Right lobe of liver (tissue), 6 donors: Measurements from ENCODE around the gene LSP1. TPM values are rescaled to one million over a fixed set of nuclear protein-coding genes. Genes with fewer than 3 reads are reported as not detected.
A peak's percentile ranks its signal among the peaks of the same experiment; 100 is the strongest.

Experiments
- ATAC-seq, 4 donors: fragments of 200-7000 bp; cut with Tn5 transposase; one replicate each; pipeline ENCODE4 v1.9.1; 2020; ENCODE audit warnings: mild to moderate bottlenecking in 4 of 4, moderate library complexity in 4 of 4
- DNase-seq, 3 donors: peaks; one replicate each; pipeline ENCODE4 v3.0.0-alpha.2; 2020
- H3K27ac ChIP-seq, 3 donors: fragments of 200-600 bp; one replicate each; pipeline ENCODE4 v1.8.0; 2022
- H3K27me3 ChIP-seq, 2 donors: fragments of 200-600 bp; one replicate each; pipeline ENCODE4 v1.8.0; 2022
- H3K36me3 ChIP-seq, 4 donors: fragments of 200-600 bp; sonication (generic) in 1 of 4; one replicate each; pipeline versions ENCODE4 v1.5.1 to v1.8.0; 2017 to 2022; ENCODE audit warnings: control low read depth in 1 of 4
- H3K4me1 ChIP-seq, 4 donors: fragments of 200-600 bp; sonication (generic) in 1 of 4; one replicate each; pipeline versions ENCODE4 v1.5.1 to v1.8.0; 2017 to 2022; ENCODE audit warnings: control low read depth in 1 of 4
- H3K4me3 ChIP-seq, 3 donors: fragments of 200-600 bp; one replicate each; pipeline ENCODE4 v1.8.0; 2022
- H3K9me3 ChIP-seq, 4 donors: fragments of 200-600 bp; sonication (generic) in 1 of 4; one replicate each; pipeline versions ENCODE4 v1.5.1 to v1.8.0; 2017 to 2022; ENCODE audit warnings: control low read depth in 1 of 4
- POLR2A ChIP-seq: fragments of 450-650 bp; IDR thresholded peaks from one replicate; pipeline ENCODE4 v1.6.1; 2017; ENCODE audit warnings: antibody characterized with exemption, mild to moderate bottlenecking
- WGBS: methylation state at CpG from one replicate; pipeline ENCODE4 v1.1.6; 2018; ENCODE audit warnings: low coverage, low lambda C conversion rate; ENCODE audit not compliant: insufficient coverage; ENCODE audit errors: missing lambda C conversion rate; 5-methylcytosine and 5-hydroxymethylcytosine counted together
- intact Hi-C, 2 donors: fragments of 100-400 bp; cut with DNase I; formaldehyde crosslinking; loops; one replicate each; pipeline versions ENCODE4 v1.11.2 to v1.14.1; 2022
- total RNA-seq, 6 experiments: library from RNA; depleted of rRNA in 2 of 6; stranded (reverse); fragments of >200 nt in 2 of 6; fragmentation: NEBNext Ultra II Directional in 3 of 6; extraction: Animal tissue kit (Norgen Biotek cat#: 25700) in 3 of 6; gene quantifications; one replicate each; pipeline versions ENCODE4 v1.1.0 to v1.2.4, GENCODE V29; 2016 to 2023
- TF ChIP-seq, protein P1 (sequence below), 4 donors: fragments of 200-600 bp in 3 of 4; fragments of 450-650 bp in 1 of 4; IDR thresholded peaks; one replicate each; pipeline versions ENCODE4 v1.5.1 to v1.8.0; 2016 to 2022; ENCODE audit warnings: antibody characterized with exemption in 4 of 4, mild to moderate bottlenecking in 2 of 4
- donor health status: DM: no; HTN: yes; CAD: no.
- donor health status: DM: no; HTN: no; CAD: no.
- donor health status: DM: no; HTN: no; CAD: no.
- donor health status: DM: no; HTN: yes; CAD: no.
- donor health status: DM: no; HTN: yes; CAD: no.

Gene LSP1
- total RNA-seq, 6 experiments from 2014 or later, result 2.3 to 20.6 (median 8.8) TPM

DNA sequence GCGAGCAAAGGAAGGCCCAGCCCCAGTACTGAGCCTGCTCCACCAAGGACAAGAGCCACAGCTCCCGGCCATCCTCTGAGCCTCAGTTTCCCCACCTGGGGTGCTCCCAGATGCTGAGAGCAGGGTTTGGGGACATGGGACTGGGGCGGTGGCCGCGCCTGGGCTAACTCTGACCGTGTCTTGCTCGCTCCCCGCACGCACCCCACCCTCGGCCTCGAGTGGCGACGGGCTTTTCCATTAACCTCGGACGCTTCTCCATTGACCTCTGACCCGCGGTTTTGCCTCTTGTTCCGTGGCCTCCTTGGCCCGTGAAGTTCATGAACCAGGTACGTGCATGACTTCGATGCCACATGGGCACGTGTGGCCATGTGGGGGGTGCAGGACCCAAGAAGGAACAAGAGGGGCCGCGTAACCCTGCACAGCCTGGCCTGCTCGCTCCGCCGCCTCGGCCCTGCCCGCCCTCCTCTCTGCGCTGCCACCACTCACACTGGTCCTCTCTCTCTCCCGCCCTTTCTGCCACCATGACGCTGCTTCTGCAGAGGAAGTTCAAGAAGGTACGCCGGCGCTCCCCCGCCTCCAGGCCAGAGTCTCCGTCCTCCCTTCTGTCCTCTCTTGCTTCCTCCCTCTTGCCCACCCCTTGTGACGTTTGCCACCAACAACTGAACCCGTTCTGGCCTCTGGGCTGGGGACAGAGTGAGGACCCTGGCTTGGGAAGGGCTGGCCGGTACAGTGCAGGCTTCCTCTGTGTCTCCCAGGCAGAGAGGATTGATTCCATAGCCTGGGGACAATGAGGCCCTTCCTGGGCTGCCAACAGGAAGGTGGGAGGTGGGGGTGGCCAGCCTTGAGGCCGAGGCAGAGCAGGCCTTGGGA is 73.5 kb downstream of the LSP1 start:
- no peaks in the 10 kb centered on the region for H3K27me3 ChIP-seq
- no peak overlapping the region for H3K4me3 ChIP-seq
- ATAC-seq (no peak), DNase-seq (peak in 1 of 3 donors; percentile 45)
- intact Hi-C loops, result no loop called here
- H3K36me3 ChIP-seq, result no peaks in the 10 kb centered on the region
- TF ChIP-seq, protein P1, sequence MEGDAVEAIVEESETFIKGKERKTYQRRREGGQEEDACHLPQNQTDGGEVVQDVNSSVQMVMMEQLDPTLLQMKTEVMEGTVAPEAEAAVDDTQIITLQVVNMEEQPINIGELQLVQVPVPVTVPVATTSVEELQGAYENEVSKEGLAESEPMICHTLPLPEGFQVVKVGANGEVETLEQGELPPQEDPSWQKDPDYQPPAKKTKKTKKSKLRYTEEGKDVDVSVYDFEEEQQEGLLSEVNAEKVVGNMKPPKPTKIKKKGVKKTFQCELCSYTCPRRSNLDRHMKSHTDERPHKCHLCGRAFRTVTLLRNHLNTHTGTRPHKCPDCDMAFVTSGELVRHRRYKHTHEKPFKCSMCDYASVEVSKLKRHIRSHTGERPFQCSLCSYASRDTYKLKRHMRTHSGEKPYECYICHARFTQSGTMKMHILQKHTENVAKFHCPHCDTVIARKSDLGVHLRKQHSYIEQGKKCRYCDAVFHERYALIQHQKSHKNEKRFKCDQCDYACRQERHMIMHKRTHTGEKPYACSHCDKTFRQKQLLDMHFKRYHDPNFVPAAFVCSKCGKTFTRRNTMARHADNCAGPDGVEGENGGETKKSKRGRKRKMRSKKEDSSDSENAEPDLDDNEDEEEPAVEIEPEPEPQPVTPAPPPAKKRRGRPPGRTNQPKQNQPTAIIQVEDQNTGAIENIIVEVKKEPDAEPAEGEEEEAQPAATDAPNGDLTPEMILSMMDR (IDR thresholded peaks at IDR 0.05), result no peak
- no peak for TF ChIP-seq POLR2A
- no peaks in the 10 kb centered on the region for H3K9me3 ChIP-seq
- H3K27ac ChIP-seq, result no peak overlapping the region
- 60% methylated on average over 16 of the region's 41 CpGs for WGBS
- H3K4me1 ChIP-seq, result no peaks in the 10 kb centered on the region

DNA sequence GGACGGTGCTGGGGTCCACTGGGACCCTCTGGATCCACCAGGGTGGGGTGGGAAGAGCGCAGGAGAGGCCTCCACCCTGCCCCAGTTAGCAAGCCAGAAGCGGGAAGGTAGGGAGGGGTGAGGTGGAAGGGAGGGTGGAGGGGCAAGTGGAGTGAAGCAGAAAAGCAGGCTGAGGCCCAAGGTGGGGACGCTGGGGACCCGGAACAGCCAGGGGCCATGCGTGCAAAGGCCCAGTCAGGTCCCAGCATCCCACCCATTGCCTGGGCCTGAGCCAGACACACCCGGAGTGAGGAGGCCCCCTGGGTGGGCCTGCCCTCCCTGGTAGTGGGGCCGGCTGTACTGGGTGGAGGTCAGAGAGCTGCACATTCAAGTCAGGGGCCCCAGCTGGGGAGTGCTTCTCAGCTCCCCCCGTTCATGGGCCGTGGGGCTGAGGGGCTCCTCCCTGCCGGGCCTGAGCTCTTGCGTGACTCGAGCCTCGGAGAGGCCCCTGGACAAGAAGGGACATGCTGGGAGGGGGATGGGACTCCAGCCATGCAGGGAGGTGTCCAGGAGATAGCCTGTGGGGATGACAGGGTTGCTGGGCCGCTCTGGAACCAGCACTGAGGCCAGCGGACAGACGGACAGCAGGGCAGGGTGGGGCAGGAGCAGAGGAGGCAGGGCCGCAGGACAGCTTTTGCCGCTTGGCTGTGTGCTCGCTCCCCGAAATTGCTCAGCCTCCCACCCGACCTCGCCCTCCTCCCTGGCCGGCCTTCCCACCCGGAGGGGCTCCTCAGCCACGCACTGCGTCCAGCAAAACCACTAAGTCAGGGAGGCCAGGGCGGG is 74.4 kb downstream of the LSP1 start:
- ATAC-seq, result no peak
- 61% methylated on average over 5 of the region's 28 CpGs for WGBS
- intact Hi-C loops, result no loop called here

DNA sequence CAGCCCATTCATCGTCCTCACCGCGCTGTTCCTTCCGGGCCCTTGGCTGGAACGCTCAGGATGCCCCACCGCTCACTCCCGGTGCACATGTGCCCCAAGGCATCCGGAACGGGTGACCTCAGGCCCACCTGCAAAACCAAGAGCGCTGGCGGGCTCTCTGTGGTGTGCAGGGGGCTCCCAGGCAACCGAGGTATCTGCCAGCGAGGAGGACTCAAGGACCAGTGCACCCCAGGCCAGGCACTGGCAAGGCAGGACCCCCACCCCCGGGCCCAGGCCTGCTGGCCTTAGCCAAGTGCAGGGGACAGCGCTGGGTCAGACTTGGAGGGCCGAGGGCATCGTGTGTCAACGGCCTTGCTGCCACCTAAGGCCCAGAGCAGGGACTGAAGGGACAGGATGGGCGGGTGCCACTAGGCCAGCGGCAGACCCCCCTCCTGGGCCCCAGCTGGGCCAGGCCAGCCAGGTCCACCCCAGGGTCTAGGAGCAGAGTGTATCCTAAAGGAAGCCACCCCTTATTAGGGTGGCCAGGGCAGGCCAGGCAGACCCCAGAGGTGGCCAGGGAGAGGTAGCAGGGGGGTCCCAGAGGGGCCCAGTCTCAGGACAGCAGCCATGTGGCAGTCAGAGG is 75.1 kb downstream of the LSP1 start:
- H3K27ac ChIP-seq, result no peak overlapping the region

More for the DNA sequence above, 74.4 kb downstream of the LSP1 start:
- DNase-seq, result peak in 2 of 3 donors; percentile 11 to 47
- Histone ChIP-seq H3K4me1 (no peaks in the 10 kb centered on the region), H3K27ac (no peak overlapping the region), H3K27me3 (no peaks in the 10 kb centered on the region), H3K36me3 (no peaks in the 10 kb centered on the region), H3K4me3 (no peak overlapping the region), H3K9me3 (no peaks in the 10 kb centered on the region)
- no peak for TF ChIP-seq POLR2A
- TF ChIP-seq, protein P1 (IDR thresholded peaks at IDR 0.05), result no peak

DNA sequence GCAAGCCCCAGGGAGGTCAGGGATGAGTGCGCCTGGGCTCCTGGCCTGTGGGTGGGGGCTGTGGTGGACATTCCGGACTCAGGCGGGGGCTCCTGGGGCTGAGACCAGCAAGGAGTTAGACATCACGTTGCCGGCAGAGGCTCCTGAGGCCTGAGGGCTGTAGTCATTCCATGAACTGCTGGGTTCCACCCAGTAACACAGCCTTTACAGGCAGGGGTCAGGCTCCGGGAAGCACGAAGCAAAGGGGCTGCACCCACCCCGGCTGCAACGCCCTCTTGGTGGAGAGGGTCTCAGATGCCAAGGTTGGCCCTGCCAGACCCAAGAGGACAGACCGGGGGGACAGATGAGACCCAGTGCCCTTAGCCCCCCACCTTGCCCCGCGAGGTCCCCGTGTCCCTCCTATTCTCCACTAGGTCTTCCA is 75.6 kb downstream of the LSP1 start:
- no peaks in the 10 kb centered on the region for H3K27me3 ChIP-seq
- H3K36me3 ChIP-seq, result no peaks in the 10 kb centered on the region
- WGBS, result 70% methylated on average over 2 of the region's 13 CpGs
- peak in 2 of 3 donors; percentile 7 to 41 for DNase-seq
- no peaks in the 10 kb centered on the region for H3K9me3 ChIP-seq
- TF ChIP-seq POLR2A, result no peak
- TF ChIP-seq, protein P1 (IDR thresholded peaks at IDR 0.05), result no peak
- no peak for ATAC-seq
- intact Hi-C loops, result no loop called here
- H3K4me1 ChIP-seq, result no peaks in the 10 kb centered on the region
- no peak overlapping the region for H3K4me3 ChIP-seq
- H3K27ac ChIP-seq, result no peak overlapping the region

More for the DNA sequence above, 75.1 kb downstream of the LSP1 start:
- TF ChIP-seq, protein P1 (IDR thresholded peaks at IDR 0.05), result no peak
- TF ChIP-seq POLR2A, result no peak
- WGBS, result 83% methylated on average over 4 of the region's 20 CpGs
- no peaks in the 10 kb centered on the region for H3K36me3 ChIP-seq
- no peaks in the 10 kb centered on the region for H3K27me3 ChIP-seq
- ATAC-seq, result peak in 1 of 4 donors; percentile 5
- peak in 1 of 3 donors; percentile 52 for DNase-seq
- intact Hi-C loops, result no loop called here
- H3K4me1 ChIP-seq, result no peaks in the 10 kb centered on the region
- H3K4me3 ChIP-seq, result no peak overlapping the region
- H3K9me3 ChIP-seq, result no peaks in the 10 kb centered on the region
